Testis (tissue), 2 donors: ENCODE measurements around the gene PARP4.

Experiments
- CTCF ChIP-seq, 3 experiments: fragments of 450-650 bp in 2 of 3; fragments of 200-600 bp in 1 of 3; sonication (generic) in 1 of 3; IDR thresholded peaks; one replicate each; pipeline ENCODE4 v1.5.1; 2016 to 2019; ENCODE audit warnings: antibody characterized with exemption in 3 of 3, mild to moderate bottlenecking in 2 of 3, moderate library complexity in 1 of 3
- POLR2A ChIP-seq: fragments of 450-650 bp; IDR thresholded peaks from one replicate; pipeline ENCODE4 v1.6.1; 2017; ENCODE audit warnings: antibody characterized with exemption, mild to moderate bottlenecking, moderate library complexity

- TF ChIP-seq CTCF (IDR thresholded peaks at IDR 0.05) (no peak), POLR2A (no peak)
Observed at GRCh38 chr13:24473686-24474085, 38.9 kb downstream of the PARP4 start.
